ENCODE results near the gene TRDN.

TRDN gene, protein sequence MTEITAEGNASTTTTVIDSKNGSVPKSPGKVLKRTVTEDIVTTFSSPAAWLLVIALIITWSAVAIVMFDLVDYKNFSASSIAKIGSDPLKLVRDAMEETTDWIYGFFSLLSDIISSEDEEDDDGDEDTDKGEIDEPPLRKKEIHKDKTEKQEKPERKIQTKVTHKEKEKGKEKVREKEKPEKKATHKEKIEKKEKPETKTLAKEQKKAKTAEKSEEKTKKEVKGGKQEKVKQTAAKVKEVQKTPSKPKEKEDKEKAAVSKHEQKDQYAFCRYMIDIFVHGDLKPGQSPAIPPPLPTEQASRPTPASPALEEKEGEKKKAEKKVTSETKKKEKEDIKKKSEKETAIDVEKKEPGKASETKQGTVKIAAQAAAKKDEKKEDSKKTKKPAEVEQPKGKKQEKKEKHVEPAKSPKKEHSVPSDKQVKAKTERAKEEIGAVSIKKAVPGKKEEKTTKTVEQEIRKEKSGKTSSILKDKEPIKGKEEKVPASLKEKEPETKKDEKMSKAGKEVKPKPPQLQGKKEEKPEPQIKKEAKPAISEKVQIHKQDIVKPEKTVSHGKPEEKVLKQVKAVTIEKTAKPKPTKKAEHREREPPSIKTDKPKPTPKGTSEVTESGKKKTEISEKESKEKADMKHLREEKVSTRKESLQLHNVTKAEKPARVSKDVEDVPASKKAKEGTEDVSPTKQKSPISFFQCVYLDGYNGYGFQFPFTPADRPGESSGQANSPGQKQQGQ

DNA sequence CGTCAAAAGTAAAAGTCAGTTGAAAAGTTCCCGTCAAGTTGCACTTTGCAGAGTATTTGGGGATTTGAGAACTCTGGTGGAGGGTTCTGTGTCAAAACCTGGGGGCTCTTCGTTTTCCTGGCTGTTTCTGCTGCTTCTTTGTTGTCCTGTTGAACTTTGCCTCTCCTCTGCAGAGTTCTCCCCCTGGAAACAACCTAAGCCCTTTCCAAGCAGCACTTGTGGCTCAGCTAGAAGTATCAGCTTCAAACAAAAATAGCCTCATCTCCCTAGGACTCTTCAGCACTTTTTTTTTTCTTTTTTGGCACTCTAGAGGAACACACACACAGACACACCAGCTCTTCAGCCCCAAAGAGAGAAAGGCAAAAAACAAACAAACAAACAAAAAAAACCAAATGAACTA, at the start of gene TRDN:
TRDN (minus strand) TSS at position 169 of the 400 bp plus-strand sequence. CDS start 175 bp downstream, outside the sequence.
- FAIRE-seq, result no peak

DNA sequence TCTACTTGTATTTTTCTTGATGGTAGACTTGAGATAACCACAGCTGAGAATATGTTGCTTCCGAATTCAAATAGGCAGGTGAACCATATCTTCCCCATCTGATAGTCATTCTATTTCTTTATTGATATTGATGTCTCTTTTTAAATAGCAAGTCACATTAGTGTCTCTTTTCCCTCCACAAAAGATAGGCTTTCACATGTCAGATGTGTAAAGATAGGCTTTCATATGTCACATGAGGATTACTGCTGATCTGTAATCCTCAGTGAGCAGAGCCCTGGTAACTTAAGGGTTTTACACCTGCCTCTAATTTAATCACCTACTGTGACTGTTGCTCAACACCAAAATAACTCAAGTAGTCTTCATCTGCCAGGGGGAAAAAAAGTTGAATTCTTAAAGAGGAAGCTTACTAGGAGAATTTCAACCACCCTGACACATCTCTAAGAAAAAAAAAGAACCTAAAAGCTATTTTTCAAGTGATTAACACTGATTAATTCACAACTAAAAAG, 45.3 kb upstream of the TRDN start:
- no peak for FAIRE-seq

DNA sequence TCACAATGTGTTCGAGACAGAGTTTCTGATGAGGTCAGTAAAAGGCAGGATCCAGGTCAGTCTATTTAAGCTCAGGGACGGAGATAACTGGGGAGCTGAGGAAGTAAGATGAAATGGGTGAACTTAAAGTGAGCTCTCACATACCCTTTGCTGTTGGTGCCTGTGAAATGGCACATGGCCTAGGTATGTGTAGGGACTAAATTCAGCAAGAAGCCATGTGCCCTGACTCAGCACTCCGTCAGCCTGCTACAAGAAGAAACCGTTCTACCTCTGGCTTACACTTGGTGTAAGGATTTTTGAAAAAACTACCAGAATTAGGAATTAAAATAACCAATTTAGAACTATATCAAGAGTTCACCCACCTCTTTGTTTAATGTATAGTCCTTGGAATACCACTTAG, 41.1 kb upstream of the TRDN start:
- FAIRE-seq, result no peak

DNA sequence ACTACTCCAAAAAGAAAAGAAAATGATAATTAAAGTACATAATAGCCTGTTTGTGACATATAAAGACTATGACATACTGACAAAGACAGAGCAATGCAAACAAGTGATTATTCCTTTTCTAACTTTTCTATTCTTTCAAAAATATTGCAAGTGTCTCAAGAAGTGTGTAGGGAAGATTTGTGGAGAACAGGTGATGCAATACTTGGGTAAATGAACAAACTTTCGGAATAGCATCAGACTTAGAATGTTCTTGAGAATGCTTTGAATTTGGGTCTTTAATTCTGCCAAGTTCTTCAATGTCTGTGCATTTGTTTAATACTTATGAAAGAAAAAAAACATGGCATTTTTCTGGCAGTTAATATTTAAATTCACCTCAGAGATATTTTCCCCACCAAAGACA, 40.0 kb upstream of the TRDN start:
- no peak for FAIRE-seq

DNA sequence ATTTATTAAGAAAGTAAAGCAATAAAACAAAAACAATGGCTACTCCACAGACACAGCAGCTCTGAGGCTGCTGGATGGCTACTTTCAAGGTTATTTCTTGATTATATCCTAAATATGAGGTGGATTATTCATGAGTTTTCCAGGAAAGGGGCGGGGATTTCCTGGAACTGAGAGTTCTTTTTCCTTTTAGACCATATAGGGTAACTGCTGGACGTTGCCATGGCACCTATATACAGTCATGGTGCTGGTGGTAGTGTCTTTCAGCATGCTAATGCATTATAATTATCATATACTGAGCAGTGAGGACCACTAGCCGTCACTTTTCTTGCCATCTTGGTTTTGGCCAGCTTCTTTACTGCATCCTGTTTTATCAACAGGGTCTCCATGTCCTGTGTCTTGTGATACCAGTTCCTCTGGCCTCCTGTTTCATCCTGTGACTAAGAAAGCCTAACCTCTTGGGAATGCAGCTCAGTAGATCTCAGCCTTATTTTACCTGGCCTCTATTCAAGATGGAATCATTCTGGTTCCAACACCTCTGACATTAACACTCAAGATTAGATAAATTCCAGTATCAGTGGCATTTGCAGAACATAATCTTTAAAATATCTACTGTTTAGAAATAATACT, 32.3 kb upstream of the TRDN start:
- no peak for FAIRE-seq

DNA sequence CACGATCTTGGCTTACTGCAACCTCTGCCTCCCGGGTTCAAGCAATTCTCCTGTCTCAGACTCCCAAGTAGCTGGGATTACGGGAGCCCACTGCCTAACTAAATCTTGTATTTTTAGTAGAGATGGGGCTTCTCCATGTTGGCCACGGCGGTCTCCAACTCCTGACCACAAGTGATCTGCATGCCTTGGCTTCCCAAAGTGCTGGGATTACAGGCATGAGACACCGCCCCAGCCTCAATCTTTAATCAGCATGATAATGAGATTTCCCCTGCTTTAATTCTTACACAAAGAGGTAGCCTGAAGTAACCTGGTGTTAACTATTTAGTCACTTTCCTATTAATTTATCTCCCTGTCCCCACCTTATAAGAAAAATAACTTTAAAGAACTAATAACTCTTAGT, 31.3 kb upstream of the TRDN start:
- no peak for FAIRE-seq

DNA sequence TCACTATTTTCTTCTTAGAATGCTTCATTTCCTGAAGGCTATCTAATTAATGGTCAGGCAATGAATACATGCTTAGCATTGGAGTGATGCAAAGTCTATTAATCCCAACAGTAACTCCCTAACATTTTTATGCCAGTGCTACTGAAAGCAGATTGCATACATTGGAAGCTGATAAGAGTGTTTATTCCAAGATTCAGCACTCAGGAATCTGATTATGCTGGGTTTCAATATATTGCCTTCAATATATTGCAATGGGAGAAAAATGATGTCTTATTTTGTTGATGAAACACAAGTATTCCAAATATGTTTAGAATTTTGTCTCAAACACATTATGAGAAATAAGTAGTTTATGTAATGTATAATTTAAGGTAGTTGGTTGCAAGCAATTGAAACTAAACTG, 26.7 kb upstream of the TRDN start:
- FAIRE-seq, result no peak

DNA sequence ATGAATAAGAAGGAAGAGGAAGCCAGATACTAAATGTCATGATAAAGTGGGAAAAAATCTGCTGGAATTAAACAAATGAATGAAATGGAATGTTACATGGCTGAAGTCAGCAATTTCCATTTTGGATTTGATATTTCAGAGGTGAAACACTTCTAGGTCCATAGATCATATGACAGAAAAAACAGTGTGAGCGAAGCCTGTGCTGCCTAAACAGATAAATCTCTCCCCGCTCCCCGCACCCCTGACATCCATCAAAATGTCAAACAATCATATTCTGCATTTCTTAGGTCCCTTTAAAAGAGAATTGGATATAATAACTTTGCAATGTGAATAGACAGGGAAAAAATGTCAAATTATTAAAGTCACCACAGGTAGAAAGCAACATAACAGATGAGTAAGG, 26.0 kb upstream of the TRDN start:
- FAIRE-seq, result no peak

DNA sequence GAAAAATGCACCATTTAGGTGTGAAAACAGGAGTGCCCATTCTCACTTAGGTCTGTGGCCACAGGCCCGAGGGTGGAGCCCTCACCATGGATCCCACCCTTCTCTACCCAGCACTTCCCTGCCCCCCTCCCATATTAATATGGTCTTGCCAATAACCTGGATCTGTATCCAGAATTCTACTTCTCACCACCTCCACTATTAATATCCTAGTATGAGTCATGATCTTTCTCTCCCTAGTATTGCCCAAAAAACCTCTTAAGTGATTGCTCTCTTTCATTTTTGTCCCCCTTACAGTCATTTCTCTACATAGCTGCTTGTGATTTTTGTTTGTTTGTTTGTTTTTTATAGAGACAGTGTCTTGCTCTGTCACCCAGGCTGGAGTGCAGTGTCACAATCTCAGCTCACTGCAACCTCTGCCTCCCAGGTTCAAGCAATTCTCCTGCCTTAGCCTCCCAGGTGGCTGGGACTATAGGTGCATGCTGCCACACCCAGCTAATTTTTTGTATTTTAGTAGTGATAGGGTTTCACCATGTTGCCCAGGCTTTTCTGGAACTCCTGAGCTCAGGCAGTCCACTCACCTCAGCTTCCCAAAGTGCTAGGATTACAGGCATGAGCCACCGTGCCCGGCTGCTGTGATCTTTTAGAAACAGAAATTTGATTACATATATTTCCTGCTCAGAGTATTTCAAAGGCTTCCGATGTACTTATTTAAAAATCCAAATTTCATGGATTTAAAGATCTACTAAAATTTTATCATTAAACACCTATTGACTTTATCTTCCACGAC, 24.5 kb upstream of the TRDN start:
- no peak for FAIRE-seq

DNA sequence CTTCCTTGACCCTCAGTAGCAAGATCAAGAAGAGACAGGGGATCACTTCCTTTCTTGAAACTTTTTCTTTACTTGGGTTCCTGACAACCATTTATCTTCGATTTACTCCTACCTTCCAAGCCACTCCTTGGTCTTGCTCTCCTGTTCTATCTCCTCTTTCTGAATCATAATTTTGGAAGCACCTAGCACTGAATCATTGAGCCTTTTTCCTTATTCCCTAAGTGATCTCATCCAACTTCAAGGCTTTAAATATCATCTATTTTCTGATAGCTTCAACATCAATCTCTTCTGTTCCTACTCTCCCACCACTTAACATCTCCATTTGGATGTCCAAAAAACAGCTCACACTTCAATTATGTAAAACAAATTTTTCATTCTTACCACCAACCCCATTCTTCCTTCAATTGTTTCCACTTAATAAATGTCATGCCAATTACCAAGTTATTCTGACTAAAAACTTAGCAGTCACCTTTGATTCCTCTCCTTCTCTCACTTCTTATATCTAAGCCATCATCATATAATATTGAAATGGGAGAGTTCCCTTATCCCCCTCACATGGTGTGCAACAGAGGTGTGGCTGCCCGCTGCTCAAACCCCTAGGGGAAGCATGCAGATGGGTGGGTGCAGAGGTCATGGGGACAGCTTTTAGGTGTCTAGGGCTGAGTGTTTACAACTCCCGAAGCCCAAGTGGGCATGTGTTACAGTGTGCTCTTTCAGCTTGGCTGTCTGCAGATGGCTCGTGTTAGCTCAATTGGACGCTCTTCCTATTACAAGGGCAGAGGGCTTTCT, 23.4 kb upstream of the TRDN start:
- no peak for FAIRE-seq

DNA sequence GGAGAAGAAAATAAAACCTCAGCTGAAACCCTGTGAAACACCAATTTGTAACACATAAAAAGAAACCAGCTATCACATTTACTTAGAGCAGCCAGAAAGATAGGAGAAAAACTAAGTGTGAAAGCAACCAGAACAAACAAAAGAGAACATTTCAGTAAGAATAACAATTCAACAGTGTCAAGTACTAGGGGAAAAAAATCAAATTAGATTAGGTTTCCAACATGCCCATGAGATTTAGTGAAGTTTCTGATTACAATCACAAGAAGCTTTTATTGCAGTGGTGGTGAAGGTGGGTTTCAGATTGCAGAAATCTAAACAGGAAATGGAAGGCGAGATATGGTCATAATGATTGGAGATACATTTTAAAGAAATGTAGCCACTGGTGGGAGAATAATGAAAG, 22.1 kb upstream of the TRDN start:
- no peak for FAIRE-seq

DNA sequence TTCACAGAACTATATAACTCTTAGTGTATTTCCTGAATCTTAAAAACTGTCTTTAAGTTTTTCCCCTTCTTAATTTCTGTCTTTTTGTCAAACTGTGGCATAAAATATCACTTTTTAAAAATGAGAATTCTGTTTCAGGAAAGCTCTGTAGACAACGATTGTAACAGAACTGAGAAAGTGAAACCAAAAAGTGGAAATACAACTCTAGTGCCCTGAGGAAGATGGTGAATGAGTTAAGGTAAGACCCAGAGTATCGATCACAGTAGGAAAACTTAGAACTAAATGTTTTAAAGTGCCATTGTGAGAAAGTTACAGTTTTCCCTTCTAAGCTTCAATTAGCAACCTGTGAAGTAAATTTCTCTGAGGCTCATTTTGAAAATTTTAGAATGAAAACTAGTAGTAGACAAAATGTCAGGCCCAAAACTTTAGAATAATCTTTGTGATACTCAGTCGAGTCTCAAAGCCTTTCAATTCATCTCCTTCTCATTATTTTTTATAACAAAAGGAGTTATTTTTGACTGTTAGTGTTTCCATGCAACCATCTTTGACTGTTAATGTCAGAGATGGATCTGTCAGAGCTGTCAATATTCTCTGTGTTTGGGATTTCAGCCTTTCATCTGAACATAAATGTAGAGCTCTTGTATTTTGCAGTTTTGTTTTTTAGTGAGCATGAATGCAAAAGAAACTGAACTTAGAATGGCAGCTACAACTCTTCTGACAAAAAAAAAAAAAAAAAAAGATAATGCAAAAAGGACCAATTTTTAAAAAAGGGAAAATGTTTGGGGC, 19.0 kb upstream of the TRDN start:
- no peak for FAIRE-seq

DNA sequence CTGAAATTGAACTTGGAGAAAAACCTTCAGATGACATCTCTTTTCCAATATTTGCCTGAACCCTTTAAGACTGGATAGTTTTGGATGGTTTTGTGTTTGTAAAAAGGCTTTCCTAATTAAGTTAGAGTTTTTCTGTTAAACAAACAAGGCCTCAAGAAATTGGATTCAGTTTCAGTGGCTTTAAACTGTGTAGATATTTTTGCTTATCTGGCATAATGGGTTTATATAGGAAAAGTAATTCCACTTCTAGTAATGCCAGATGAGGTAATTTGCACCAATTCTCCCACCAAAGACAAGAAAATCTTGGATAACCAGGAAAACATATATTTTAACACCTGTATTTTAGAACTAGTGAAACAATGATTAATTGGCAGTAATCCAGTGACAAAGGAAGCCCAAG, 12.0 kb upstream of the TRDN start:
- no peak for FAIRE-seq

DNA sequence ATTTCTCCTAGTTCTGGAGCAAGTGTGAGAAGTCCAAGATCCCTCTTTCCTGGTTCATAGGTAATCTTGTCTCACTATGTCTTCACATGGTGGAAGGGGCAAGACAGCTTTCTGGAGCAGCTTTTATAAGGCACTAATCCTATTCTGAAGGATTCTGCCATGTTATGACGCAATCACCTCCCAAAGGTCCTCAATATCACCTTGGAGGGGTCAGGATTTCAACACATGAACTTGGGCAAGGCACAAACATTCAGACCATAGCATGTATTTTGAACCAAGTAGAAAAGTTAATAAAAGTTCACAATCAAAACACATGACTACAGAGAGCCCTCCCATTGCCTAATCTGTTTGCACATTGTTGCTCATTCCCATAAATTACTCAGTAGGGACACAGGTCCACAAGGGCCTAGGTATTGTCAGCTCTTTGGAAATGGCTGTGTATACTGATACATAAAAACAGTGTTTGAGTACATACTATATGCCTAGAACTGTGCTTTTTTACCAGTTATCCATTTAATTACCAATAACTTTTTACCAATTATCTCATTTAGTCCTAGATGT, 11.3 kb upstream of the TRDN start:
- FAIRE-seq, result no peak

DNA sequence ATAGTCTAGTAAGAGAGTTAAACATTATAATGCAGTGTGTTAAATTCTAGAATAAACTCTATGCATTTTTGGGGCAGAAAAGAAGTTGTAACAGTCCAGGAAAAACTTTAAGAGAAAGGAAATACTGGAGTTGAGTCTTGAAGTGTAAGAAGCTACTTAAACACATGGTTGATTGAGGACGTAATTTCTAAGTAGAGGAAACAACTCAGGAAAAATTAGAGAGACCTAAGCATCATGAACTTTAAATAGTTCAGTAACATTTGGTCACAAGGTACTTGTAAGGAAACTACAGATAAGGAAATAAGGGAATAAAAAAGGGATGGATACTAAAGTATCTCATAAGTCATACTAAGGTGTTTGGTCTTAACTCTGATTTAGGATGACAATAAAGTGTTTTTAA, 4.7 kb upstream of the TRDN start:
- no peak for FAIRE-seq

DNA sequence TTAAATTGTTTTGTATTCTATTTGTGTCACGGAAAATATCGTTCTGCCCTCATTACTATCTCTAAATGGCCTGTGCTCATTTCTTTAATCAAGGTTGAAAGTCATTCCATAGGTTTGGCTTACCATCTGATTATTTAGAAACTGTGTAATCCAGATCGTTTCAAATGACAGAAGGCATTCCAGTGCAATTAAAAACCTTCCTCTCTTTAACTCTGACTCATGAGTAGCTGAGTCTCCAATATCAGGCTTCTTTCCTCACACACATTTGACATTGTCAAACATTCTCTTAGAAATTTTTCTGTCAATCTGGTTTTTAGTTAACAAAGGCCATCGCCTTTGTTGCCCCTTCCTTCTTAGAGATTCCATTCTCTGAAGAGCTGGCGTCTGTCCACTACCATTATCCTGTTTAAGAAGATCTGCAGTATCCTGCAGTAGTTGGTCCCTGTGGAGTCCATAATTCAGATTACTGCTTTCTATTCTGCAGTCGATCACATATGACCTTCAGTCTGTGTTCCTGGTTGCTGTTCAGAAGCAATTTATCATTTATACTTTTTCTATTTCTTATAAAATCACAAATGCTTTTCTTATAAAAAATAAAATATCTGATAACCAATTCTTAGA, 3.9 kb upstream of the TRDN start:
- FAIRE-seq, result no peak

DNA sequence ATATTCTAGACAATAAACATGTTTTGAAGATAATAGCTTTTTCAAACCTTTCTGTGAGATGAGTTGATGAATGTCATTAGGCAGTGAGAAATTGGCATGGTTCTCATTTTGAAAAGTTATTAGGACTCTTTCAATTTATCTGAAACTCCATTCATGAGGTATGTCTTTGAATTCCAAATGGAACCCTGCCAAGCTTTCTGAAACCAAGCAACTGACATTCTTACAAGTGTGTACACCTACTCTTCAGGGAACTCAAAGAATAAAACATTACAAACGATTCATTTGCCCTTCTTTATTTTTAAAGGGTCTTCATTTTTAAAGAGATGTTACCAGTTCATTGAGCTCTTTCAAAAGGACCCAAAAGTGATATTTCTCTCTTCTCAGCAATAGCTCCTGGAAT, 2.1 kb upstream of the TRDN start:
- no peak for FAIRE-seq

DNA sequence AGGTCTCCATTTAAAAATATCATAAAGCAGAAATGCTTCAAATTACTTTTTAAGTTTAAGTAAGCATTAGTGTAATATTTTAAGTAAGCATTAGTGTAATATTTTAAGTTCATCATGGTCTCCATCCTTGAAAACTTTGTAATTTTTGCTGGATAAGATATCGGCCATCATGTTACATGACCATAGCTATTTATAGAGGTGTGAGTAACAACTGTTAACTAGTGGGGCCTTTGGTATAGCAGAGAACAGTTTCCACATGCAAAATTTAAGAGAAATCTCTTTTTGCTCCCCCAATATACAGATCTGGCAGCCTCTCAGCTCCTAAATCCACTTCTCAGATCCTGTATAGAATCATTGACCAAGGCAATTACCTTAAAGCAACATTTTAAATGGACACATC, 468 bp downstream of the TRDN start:
- FAIRE-seq, result no peak

DNA sequence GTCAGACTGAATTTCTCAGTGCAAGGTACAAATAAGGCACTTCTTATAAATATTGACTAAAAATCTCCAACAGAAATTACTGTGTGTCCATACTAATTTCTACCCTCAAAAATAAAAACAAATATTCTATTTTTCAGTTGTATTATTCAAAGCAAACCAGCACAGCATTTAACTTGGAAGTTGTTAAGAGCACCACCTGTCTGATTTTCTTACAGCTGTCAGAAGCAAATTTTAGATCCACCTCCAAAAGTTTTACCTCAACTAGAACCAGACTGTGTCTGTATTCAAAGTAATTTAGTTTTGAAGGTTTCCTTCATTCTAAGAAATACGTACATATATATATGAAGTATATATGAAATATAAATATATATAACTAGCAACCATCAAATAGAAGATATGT, 1.2 kb downstream of the TRDN start:
- FAIRE-seq, result no peak

DNA sequence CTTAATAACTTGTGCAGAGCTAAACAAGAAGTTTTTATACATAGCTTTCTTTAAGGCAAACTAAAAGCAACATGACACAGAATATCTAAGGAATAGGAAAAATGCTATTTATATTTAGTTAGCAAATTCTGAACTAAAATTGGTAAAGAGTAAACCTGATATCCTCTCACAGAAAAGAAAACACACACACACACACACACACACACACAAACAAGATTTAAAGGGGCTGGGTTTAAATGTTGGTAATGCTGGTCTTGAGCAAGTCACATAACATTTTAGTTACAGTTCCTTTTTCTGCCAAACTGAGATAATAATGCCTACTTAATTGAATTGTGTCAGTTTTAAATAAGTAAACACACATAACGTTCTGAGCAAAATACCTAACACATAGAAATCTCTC, 1.6 kb downstream of the TRDN start:
- FAIRE-seq, result no peak

DNA sequence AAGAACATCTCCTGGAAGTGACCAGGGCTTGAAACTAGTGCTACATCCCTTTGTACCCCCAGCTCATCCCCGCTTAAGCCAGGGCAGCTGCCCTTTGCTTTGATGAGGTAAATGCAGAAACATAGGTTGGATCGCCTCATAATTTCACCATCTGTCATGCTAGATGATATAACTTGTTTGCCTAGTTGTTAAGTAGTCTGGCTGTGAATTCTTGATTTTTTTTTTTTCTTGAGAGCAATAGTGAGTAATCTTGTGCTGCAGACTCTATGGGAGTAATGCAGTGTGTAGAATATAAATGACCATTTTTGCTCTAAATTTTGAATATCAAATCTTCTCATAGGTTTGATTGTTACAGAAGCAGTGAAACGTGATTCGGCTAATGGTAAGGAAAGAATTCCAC, 4.1 kb downstream of the TRDN start:
- no peak for FAIRE-seq
